GM18520 (cell line): ENCODE results near the gene VMP1.
"Not testable (repeated sequence)": the region's sequence is repeated elsewhere in the genome, so short reads cannot be mapped to it uniquely, and the experiment has no call there.

Source experiments
- ATAC-seq: cut with Tn5 transposase; IDR thresholded peaks from one replicate; pipeline ENCODE4 v1.9.1; 2021; ENCODE audit not compliant: unreplicated experiment

The VMP1 gene

DNA sequence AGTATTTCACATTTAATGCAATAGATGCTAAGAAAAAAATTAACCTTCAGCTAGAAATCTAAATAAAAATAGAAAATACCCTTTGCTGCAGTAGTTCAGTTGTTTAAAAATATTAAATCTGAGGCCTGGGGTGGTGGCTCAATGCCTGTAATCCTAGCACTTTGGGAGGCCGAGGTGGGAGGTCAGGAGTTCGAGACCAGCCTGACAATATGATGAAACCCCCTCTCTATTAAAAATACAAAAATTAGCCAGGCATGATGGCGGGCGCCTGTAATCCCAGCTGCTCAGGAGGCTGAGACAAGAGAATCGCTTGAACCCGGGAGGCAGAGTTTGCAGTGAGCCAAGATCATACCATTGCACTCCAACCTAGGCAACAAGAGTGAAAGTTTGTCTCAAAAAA lies 98.9 kb downstream of the VMP1 start:
- not testable (repeated sequence) for ATAC-seq

DNA sequence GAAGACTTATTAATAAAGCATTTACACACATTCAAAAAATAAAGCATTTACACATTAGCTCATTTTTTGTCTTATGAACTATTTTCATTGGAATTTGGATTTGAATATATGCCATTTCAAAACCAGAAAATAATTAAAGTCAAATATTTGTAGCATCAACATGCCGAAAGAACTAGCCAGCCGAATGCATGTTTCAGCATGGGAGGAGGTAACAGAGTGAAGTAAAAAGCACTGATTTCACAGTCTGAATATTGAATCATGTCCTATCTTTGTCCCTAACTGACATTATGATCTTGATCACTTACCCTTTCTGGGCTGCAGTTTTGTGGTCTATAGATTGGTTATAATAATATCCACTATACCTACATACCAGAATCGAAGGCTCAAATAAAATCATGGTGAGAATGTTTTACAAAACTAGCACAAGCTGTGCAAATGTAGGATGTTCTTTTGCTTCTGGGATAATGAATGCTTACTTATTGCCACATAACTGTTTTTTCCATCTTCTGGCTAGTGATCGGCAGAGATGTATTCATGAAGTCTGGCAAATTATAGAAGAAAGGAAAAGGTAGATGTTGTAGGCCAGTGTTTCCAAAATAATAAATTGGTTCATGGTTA lies 100.5 kb downstream of the VMP1 start:
- ATAC-seq = no peak

GRCh38 chr17:59810894-59811153 lies 103.4 kb downstream of the VMP1 start:
- ATAC-seq = no peak

- ATAC-seq = no peak
Measured at GRCh38 chr17:59811209-59811608, 103.8 kb downstream of the VMP1 start.

- no peak for ATAC-seq
Measured at GRCh38 chr17:59812139-59812538, 104.7 kb downstream of the VMP1 start.

GRCh38 chr17:59814276-59814675 lies 106.8 kb downstream of the VMP1 start:
- no peak for ATAC-seq

DNA sequence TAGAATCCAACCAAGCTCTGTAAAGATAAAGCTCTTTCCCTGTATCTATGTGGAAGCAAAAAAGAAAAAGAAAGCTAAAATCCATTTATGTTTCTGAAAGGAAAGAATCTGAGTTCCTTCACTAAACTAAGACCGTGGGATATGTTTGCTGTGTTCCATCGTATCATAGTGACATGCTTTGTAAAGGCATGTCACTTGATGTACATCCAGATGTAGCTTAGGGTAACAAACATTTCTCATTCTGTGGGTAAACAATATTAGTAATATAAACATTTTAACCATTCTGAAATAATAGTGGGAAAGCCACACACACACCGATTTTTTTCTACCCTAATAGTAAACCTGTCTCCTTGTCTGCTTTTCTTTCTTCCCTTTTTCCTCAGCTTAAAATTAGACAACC lies 107.2 kb downstream of the VMP1 start:
- ATAC-seq = no peak

DNA sequence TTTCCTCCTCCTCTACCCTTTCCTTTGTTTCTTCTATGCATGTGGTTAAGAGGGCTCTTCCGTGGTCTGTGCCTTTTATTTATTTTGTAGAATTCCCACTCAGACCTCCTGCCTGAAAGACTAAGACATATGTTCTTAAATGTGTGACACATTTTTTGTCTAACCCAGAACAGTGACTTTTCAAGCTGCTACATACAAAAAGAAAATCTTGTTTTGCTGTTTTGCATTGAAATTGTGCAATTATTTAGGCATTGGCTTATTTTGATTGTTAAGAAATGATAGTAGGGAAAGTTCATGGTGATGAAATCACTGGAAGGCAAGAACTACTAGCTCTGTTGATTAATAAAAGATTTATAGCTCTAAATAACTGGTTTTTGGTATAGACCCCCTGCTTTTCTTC lies 108.5 kb downstream of the VMP1 start:
- ATAC-seq = no peak

DNA sequence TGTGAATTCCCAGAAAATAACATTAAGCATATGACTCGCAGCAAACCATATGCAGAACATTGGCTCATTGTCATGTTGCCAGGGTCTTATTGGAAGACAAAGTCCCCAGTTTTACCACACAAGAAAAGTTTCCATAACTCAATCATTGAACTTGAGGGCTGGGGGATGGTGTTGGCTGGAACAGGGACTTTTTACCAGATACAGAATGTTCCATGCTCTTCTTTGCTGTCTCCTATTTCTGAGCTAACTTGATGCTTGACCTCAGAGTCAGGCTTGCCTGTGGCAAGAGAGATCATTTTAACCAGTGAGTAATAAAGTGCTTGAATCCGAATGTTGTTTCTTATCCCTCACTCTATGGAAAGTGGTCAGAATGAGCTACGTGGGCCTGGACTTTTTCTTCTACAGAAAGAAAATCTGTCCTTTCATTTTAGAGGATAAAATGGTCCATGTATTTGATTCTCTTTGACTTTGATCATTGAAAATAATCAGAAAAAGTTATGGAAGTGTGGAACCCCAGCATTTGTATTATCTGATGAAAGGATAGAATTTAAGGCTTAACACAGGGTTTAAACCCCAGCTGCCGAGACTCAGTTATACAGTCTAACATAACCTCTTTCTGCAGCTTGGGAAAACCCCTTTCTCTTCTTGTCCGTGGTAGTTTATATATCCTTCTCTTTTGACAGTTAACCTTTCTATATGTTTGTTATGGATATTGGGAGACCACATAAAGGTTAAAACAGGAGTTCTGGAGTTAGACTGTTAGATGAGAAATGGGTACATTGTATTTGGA lies 118.3 kb downstream of the VMP1 start:
- ATAC-seq = no peak

DNA sequence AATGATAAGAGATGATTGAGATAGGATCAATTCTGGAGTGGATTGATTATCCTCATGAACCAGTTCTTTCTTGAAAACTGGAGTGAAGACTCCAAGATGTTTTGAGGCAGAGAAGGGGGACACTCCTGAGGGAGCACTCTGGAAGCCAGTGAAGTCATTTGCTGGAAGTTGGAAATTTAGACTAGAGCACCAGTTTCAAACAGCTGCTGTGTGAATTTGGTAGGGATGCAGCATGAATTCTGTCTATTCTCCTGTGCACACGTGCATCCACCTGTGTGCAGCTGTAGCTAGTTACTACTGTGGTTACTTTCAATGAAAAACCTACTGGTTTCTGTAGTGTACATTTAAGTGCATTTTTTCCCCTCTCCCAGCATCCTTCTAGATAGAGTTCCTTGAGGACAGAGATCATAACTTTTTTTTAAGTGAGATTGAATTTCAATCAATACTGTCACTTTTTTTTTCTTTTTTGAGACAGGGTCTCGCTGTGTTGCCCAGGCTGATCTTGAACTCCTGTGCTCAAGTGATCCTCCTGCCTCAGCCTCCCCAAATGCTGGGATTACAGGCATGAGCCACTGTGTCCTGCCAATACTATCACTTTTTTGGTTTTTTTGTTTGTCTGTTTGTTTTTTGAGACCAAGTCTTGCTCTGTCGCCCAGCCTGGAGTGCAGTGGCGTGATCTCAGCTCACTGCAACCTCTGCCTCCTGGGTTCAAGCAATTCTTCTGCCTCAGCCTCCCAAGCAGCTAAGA lies 119.4 kb downstream of the VMP1 start:
- ATAC-seq = no peak

DNA sequence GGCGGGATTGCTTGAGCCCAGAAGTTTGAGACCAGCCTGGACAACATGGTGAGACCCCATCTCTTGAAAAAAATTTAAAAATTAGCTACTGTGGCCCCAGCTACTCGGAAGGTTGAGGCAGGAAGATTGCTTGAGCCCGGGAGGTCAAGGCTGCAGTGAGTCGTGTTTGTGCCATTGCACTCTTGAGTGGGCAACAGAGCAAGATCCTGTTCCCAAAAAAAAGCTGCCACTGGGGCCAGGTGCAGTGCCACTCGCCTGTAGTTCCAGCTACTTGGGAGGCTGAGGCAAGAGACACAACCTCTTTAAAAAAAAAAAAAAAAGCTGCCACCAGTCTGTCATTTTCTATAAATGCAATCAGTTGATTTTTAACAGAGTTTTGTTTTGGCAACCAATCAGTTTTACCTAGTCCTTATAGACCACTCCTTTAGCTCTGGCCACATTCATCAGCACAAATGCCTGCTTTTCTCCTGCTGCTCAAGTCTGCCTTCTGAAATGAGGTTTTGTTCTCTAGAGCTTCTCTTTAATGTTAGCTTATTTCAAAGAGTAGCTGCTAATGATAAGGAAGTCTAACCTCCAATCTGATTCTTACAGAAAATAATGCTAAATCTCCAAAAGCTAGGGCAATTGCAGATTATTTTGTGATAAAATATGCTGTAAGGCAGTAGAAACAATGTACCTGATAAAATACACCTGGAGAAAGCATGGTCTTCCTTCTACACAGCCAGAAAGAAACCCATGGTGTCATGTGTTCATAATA lies 120.4 kb downstream of the VMP1 start:
- no peak for ATAC-seq

DNA sequence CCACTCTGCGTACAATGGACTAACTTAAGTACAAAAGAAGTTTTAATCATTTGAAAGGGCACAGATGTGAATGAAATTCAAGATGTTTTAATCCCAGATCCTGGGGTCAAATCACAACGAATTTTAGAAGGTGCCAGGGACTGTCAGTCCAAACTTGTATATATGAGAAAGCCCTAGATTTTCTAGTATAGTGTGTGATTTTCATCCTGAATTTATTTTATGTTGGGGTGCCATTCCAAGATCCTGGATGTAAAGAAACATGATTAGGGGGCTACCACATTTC lies 121.0 kb downstream of the VMP1 start:
- ATAC-seq = no peak

- not testable (repeated sequence) for ATAC-seq
Measured at GRCh38 chr17:59828819-59829216, 121.4 kb downstream of the VMP1 start.

GRCh38 chr17:59829217-59830006 lies 122.0 kb downstream of the VMP1 start:
- peak; percentile 59 for ATAC-seq

DNA sequence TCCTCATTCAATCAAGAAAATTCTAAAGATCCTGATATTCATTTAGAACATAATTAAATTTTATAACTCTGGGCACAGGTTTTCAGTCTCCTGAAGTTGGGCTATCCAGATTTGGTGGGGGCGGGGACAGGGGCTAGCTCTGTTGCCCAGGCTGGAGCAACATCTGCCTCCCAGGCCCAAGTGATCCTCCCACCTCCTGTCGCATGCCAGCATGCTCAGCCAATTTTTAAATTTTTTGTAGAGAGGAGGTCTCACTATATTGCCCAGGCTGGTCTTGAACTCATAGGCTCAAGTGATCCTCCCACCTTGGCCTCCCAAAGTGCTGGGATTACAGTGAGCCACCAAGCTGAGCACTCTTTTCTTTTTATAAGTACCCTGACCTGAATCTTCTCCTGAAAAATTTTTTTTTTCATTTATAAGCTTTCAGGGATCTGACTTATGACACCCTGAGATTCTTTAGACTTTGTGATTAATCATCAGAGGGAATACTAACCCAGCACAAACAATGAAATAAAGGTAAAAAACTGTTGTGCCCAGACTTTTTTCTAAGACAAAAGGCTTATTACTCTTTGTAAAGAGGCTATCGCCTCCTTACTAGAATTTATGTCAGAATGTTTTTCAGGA lies 122.7 kb downstream of the VMP1 start:
- ATAC-seq = no peak

- ATAC-seq = no peak
Measured at GRCh38 chr17:59830846-59831486, 123.5 kb downstream of the VMP1 start.

- no peak for ATAC-seq
Measured at GRCh38 chr17:59832883-59833379, 125.5 kb downstream of the VMP1 start.

- peak; percentile 61 for ATAC-seq
Measured at GRCh38 chr17:59837308-59838051, 130.0 kb downstream of the VMP1 start.
